T-helper 2 cell treated with Interferon-gamma antibody and Interleukin-4, amounts not matched to agents 100 ng/mL and 5 ng/mL, for 36 hours (primary cell): ENCODE results near the gene PPP1R11. TPM values are rescaled to one million over a fixed set of nuclear protein-coding genes. Genes with fewer than 3 reads are reported as not detected.
"Not testable (repeated sequence)": the region's sequence is repeated elsewhere in the genome, so short reads cannot be mapped to it uniquely, and the experiment has no call there.

Experiments used
- intact Hi-C: fragments of 100-400 bp; cut with micrococcal nuclease; formaldehyde crosslinking; loops from one replicate; pipeline ENCODE4 v1.15.1; 2023
- total RNA-seq: library from RNA; stranded (reverse); gene quantifications from 2 replicates; pipeline ENCODE4 v1.2.3, GENCODE V29; 2022

Gene PPP1R11
- total RNA-seq, 1 donor from 2014 or later = 59.6 TPM

GRCh38 chr6:30093951-30094661 is 27.1 kb downstream of the PPP1R11 start:
- intact Hi-C loops = no loop called here

- intact Hi-C loops = no loop called here
These were observed 29.8 kb downstream of the PPP1R11 start for GRCh38 chr6:30096829-30097228.

- intact Hi-C loops = no loop called here
These were observed 31.1 kb downstream of the PPP1R11 start for GRCh38 chr6:30097902-30098768.

GRCh38 chr6:30100154-30100553 is 33.2 kb downstream of the PPP1R11 start:
- intact Hi-C loops = loop anchor here (5.0 kb wide), 2 partner anchors 33 to 112 kb away; partner anchors contain the start of genes PPP1R11 and TRIM26

GRCh38 chr6:30100585-30101443 is 33.8 kb downstream of the PPP1R11 start:
- intact Hi-C loops = loop anchor here (5.0 kb wide), 2 partner anchors 34 to 111 kb away; partner anchors contain the start of genes PPP1R11 and TRIM26

- intact Hi-C loops = loop anchor here (5.0 kb wide), 2 partner anchors 34 to 111 kb away; partner anchors contain the start of genes PPP1R11 and TRIM26
These were observed 34.7 kb downstream of the PPP1R11 start for GRCh38 chr6:30101444-30102413.

GRCh38 chr6:30102414-30102969 is 35.5 kb downstream of the PPP1R11 start:
- intact Hi-C loops = loop anchor here (5.0 kb wide), 2 partner anchors 35 to 110 kb away; partner anchors contain the start of genes PPP1R11 and TRIM26

GRCh38 chr6:30102970-30103871 is 36.2 kb downstream of the PPP1R11 start:
- intact Hi-C loops = loop anchor here (1.0 to 5.0 kb wide), 5 partner anchors 28 to 294 kb away; partner anchors contain the start of genes PPP1R11 and TRIM26

- intact Hi-C loops = loop anchor here (1.0 to 5.0 kb wide), 5 partner anchors 27 to 293 kb away; partner anchors contain the start of genes PPP1R11 and TRIM26
These were observed 36.8 kb downstream of the PPP1R11 start for GRCh38 chr6:30103872-30104179.

- intact Hi-C loops = loop anchor here (5.0 kb wide), 2 partner anchors 37 to 108 kb away; partner anchors contain the start of genes PPP1R11 and TRIM26
These were observed 37.7 kb downstream of the PPP1R11 start for GRCh38 chr6:30104661-30105060.

GRCh38 chr6:30111266-30111856 is 44.4 kb downstream of the PPP1R11 start:
- intact Hi-C loops = no loop called here

GRCh38 chr6:30112402-30112994 is 45.5 kb downstream of the PPP1R11 start:
- intact Hi-C loops = no loop called here

GRCh38 chr6:30113003-30113759 is 46.2 kb downstream of the PPP1R11 start, which contains the start of gene TRIM31:
Gene TRIM31, minus strand, starts transcription at chr6:30113090. Its CDS starts 285 bp downstream, at chr6:30112805.
- intact Hi-C loops = no loop called here

GRCh38 chr6:30113841-30114240 is 46.8 kb downstream of the PPP1R11 start:
- intact Hi-C loops = no loop called here

- intact Hi-C loops = no loop called here
These were observed 49.7 kb downstream of the PPP1R11 start for GRCh38 chr6:30116724-30117123.

GRCh38 chr6:30118691-30119090 is 51.7 kb downstream of the PPP1R11 start:
- intact Hi-C loops = not testable (repeated sequence)
